Eye (tissue), 1 donor: Measurements from ENCODE around the gene LRRC43.
A peak's percentile ranks its signal among the peaks of the same experiment; 100 is the strongest.
"Not testable (repeated sequence)": the region's sequence is repeated elsewhere in the genome, so short reads cannot be mapped to it uniquely, and the experiment has no call there.

ENCODE experiments used
- DNase-seq: peaks from one replicate; pipeline ENCODE4 v3.0.0-alpha.2; 2015

LRRC43 gene

DNA sequence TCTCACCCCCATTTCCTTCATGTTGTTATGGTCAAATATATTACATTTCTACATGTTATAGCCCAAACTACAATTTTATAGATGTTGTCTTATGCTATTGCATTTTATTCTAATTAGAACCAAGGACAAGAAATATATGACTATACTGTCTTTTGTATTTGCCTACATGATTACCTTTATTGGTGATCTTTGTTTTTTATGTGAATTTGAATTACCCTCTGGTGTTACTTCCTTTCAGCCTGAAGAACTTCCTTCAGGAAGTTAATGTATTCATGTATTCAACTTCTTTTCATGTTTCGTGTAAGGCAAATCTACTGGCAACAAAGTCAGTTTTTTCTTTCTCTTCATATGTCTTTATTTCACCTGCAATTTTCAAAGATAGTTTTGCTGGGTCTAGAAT is 11.9 kb downstream of the LRRC43 start:
- DNase-seq = no peak

DNA sequence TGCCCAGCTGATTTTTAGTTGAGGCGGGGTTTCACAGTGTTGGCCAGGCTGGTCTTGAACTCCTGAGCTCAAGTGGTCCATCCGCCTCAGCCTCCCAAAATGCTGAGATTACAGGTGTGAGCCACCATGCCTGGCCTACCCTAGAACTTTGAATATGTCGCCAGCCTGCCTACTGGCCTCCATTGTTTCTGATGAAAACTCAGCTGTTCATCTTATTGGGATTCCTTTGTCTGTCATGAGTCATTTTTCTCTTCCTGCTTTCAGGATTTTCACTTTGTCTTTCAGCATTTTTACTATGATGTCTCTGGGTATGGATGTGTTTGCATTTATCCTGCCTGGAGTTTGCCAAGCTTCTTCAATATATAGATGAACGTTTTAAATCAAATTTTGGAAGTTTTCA is 12.5 kb downstream of the LRRC43 start:
- DNase-seq = no peak

DNA sequence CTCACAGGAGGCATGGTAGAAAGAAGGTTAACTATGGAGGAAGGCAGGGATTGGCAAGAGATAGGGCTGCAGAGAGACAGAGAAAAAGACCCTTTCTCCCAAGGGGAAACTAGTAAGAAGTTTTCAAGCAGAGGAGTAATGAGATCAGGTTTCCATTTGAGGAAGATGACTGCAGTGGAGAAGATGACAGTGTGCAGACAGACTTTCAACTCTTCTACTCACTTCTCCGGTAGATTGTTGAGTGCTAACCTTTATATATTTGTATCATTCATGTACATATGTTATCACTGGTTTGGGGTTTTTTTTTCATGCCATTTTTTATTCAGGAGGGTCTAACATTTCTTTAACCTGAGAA is 14.7 kb downstream of the LRRC43 start:
- no peak for DNase-seq

DNA sequence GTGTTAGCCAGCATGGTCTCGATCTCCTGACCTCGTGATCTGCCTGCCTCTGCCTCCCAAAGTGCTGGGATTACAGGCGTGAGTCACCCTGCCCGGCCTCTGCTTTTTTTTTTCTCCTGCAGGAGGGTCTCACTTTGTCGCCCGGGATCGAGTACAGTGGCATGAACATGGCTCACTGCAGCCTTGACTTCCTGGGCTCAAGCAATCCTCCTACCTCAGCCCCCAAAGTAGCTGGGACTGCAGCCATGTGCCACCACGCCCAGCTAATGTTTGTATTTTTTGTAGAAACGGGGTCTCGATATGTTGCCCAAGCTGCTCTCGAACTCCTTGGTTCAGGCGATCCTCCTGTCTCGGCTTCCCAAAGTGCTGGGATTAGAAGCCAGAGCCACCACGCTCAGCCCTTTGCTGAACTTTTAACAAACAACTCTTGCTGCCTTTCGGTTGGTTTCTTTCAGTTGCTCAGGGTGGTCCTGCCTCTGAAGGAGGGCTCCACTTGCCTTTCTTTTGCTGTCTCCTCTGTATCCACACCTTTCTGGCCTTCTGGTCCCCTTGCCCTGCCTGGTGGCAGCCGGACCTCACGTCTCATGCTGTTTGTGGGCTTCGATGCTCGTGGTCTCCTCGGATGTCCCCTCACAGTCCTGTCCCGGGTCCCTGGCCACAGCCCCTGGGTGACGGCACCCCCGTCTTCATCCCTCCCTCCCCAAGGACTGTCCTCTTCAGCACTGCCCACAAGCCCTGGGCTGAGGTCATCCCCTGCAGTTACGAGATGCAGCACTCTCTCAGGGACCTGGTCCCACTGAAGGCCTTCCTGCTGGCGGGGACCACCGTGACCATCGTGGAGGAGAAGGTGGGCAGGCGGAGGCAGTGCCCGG is 16.8 kb downstream of the LRRC43 start:
- DNase-seq = no peak

DNA sequence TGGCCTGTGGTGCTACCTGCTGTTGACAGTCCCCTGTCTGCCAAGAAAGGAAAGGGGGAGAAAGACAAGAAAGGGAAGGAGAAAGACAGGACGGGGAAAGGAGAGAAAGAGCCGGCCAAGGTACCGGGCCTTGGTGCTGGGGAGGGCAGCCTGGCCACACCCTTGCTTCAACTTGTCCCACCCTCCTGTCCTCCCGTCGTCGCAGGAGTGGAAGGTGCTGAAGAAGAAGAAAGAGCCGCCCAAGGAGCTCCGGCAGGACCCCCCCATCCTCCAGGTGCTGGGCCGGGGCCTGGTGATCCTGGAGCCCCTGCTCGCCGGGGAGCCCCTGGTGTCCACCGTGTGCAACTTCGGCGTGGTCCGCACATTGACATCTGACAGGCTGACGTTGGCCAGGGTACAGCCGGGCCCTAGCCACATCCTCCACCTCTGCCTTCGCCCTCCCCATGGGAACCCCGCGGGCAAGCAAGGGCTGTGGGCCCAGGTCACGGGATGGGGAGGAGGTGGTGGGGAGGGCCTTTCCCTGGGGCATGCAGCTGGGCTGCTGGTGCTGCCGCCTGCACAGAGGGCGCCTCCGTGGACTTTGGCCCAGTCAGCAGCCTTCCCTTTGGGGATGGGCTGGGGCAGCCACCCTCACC is 17.7 kb downstream of the LRRC43 start:
- DNase-seq = no peak

DNA sequence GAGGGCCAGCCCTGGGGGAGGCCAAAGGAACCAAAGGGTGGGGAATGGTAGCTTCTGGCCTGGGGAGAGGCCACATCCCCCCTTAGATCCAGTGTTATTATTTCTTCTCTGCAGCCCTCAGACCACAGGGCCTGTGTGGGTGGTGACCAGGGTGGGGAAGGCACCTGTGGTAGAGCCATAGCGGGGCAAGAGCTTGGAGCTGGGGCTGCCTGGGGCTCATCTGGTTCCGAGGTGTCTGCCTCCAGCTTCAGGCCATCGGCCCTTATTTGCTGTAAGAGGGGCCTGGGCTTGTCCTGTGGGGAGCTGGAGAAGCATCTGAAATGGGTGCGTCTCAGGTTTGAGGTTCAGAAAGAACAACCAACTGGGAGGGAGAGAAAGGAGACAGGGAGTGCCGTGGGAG is 18.5 kb downstream of the LRRC43 start:
- no peak for DNase-seq

DNA sequence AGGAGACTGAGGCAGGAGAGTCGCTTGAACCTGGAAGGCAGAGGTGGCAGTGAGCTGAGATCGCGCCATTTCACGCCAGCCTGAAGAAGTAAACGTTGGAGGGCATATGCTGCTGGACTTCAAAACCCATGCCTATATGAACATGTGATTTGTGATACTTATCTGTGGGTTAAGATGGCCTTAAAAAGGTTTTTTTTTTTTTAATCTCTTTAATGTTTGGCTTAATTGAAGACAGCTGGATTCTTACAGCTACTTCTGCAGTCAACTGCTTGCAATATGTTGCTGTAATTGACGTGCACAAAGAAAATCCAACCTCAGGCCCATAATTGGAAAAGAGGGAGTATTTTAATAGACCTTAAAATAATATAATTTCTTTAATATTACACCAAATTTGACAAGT is 19.1 kb downstream of the LRRC43 start:
- no peak for DNase-seq

DNA sequence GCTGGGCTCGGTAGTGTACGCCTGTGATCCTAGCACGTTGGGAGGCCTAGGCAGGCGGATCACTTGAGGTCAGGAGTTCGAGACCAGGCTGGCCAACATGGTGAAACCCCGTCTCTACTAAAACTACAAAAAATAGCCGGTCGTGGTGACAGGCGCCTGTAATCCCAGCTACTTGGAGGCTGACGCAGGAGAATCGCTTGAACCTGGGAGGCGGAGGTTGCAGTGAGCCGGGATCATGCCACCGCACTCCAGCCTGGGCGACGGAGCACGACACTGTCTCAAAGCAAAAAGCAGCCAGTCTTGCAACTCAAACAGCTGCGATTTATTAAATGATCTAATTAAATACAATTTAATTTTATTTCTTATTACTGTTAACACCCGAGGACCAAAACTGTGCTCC is 19.9 kb downstream of the LRRC43 start:
- not testable (repeated sequence) for DNase-seq

DNA sequence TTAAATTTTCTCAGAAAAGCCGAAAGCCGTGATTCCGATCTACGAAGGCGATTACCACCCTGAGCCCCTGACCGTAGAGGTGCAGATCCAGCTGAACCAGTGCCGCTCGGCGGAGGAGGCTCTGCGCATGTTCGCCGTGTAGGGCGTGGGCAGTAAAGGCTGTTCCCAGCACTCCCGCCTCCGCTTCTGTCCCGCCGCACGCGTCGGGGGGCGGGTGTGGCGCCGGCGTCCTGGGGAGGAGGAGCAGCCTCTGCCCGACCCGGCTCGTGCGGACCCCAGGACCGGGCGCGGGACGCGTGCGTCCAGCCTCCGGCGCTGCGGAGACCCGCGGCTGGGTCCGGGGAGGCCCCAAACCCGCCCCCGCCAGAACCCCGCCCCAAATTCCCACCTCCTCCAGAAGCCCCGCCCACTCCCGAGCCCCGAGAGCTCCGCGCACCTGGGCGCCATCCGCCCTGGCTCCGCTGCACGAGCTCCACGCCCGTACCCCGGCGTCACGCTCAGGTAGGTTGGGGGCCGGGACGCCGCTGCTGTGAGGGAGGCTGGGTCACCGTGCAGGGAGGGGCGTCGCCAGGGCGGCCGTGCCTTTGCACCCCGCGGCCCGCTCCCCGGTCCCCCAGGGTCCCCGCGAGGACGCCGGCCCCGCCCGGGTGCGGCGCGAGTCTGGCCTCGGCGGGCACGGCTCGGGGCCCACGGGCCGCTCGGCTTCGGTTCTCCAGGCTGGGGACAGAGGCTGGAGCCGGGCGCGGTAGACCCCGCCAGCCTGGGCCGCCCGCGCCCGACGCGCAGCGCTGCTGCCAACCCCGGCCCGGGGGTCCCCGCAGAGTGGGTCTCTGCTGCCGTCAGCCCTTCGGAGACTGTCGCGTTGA is 20.6 kb downstream of the LRRC43 start, which contains the start of gene B3GNT4:
Gene B3GNT4 (plus strand): TSS at position 409 of the 866 bp plus-strand sequence. CDS start 910 bp downstream, outside the sequence.
- peak; percentile 70 for DNase-seq

DNA sequence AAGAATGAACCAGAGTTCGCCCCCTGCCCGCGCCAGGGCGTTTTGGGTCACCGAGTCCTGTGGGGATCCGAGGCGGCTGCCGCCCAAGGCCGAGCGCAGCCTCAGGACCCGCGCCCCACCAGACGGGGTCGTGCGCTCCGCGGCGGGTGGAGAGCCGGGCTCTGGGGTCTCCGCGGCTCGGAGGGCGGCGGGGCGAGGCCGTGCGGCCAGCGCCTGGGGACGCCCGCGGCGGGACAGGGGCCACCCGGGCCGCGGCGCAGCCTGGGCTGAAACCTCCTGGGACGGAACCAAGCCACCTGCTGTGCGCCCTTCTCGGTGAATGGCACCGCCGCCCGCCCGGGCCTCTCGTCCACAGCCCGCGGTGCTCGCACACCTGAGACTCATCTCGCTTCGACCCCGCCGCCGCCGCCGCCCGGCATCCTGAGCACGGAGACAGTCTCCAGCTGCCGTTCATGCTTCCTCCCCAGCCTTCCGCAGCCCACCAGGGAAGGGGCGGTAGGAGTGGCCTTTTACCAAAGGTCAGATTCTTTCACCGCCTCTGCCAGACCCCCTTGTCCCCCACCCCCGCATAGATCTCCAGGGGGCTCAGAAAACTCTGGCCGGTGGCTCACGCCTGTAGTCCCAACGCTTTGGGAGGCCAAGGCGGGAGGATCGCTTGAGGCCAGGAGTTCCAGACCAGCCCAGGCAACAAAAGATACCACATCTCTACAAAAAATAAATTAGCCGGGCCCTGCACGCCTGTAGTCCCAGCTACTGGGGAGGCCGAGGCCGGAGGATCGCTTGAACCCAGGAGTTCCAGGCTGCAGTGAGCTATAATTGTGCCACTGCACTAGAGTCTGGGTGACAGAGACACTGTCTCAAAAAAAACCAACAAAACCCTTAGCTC is 21.5 kb downstream of the LRRC43 start:
- peak; percentile 27 for DNase-seq

DNA sequence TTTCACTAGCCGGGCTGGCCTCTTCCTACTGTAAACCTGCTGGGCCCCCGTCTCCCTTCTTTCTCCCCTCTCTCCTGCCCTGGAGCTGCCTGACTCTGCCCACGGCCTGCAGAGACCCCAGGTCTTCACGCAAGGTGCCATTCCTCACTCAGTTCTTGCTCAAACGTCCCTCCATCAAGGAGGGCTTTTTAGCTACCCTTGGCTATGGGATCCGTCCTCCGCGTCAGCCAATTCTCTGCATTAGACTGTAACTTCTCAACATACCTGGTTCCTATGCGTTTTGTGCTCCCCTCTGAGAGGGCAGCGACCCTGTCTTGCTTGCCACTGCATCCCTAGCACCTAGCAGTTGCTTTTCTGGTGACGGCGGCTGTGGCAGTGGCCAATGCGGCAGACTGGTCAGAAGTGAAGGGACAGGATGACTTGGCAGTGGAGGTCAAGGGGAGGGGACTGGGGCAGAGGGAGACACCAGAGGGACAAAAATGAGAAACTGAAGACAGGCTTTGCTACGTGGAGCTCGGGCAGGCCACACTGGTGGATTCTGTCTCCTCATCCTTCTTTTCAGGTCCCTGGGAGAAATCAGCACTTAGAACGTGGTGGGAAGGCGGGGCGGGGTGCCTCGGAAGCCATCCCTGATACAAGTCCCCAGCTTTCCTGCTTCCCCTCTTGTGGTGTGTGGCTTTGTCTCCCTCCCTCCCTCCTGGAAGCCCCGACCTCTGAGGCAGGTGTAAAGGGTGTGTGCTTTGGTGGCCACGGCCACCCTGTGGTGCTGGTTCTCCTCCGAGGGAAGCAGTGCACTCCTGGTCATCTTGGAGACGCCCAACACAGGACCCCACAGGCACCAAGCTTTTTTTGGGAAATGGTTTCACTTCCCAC is 22.4 kb downstream of the LRRC43 start:
- no peak for DNase-seq

DNA sequence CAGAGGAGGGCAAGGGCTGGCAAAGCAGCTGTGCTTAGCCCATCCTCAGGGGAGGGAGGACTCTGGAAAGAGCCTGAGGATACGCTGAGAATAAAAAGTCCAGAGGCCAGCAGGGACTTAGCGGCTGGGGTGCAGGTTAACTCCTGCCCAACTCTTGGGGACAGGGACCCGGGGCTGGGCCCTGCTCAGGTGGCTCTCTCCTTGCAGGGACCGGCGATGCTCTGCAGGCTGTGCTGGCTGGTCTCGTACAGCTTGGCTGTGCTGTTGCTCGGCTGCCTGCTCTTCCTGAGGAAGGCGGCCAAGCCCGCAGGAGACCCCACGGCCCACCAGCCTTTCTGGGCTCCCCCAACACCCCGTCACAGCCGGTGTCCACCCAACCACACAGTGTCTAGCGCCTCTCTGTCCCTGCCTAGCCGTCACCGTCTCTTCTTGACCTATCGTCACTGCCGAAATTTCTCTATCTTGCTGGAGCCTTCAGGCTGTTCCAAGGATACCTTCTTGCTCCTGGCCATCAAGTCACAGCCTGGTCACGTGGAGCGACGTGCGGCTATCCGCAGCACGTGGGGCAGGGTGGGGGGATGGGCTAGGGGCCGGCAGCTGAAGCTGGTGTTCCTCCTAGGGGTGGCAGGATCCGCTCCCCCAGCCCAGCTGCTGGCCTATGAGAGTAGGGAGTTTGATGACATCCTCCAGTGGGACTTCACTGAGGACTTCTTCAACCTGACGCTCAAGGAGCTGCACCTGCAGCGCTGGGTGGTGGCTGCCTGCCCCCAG is 23.4 kb downstream of the LRRC43 start:
- no peak for DNase-seq

DNA sequence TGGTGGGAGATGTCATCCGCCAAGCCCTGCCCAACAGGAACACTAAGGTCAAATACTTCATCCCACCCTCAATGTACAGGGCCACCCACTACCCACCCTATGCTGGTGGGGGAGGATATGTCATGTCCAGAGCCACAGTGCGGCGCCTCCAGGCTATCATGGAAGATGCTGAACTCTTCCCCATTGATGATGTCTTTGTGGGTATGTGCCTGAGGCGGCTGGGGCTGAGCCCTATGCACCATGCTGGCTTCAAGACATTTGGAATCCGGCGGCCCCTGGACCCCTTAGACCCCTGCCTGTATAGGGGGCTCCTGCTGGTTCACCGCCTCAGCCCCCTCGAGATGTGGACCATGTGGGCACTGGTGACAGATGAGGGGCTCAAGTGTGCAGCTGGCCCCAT is 24.1 kb downstream of the LRRC43 start:
- DNase-seq = no peak

DNA sequence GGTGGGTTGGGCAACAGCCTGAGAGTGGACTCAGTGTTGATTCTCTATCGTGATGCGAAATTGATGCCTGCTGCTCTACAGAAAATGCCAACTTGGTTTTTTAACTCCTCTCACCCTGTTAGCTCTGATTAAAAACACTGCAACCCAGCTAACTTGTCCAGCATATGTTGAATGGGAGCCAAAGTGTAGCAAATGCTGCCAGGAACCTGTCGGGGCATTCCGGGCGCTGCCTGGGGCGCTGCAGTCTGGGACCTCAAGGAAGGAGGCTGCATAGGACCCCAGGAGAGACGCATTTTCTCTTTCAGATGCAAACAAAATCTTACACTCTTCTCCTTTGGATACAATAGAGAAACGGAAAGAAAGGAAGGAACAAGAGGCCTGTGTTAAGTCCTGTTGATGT is 24.5 kb downstream of the LRRC43 start:
- no peak for DNase-seq

DNA sequence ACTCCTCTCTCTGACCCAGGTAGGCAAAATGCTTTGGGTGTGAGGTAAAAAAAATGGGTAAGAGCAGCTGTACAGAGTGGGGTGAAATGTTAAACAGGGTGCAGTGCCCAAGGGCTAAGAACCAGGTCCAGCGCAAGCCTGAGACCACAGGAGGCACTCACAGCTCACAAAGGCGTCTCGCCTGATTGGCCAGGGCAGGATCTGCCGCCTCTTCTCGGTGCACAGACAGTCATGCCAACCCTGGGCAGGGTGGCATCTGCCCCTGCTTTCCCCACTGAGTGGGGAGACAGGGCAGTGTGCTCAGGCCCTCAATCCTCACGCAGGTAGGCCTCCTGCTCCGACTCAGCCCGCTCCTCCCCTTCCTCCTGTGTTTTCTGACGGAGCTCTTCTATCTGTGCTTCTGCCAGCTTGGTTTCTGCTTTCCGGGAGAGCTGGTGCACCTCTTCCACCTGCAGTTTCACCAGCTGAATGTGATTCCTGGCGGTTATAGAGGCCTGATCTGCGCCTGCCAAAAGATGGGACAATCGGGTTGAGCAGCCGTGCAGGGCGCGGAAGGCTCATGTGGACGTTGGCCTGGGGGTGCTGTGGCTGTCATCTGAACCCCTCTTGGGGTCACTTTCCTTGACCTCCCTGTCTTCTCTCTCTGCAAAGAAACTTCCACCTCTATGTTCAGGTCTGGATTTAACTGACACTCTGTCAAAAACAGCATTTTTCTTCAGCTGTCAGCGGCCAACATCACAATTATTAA is 25.3 kb downstream of the LRRC43 start:
- no peak for DNase-seq

DNA sequence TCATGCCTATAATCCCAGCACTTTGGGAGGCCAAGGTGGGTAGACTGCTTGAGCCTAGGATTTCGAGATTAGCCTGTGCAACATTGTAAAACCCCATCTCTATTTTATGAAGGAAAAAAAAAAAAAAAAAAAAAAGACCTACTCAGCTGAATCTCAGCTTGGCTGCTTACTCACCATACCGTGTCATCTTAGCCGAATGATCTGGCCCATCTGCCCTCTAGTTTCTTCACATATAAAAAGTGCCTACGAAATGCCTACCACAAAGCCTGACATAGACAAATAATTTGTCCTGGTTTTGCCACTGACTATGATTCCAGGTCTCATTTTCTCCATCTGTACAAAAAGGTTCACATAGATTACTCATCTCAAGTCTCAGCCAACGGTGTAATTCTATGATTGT is 32.8 kb downstream of the LRRC43 start:
- no peak for DNase-seq

DNA sequence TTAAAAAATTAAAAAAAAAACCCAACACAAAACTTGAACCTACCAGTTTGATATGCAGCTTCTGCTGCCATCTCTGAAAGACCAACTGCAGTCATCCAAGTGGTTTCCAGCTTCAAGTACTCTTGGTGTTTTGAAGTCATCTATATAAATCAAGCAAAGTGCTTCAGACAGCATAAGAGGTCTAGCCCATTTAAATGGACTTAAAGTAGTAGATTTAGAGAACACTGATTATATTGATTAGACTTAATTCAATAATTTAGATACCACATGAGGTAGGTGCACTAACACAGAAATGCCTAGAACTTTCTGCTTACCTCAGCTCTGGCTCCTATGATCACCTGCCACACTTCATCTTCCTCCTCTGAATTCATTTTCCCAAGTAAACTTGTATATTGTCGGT is 33.5 kb downstream of the LRRC43 start:
- no peak for DNase-seq

DNA sequence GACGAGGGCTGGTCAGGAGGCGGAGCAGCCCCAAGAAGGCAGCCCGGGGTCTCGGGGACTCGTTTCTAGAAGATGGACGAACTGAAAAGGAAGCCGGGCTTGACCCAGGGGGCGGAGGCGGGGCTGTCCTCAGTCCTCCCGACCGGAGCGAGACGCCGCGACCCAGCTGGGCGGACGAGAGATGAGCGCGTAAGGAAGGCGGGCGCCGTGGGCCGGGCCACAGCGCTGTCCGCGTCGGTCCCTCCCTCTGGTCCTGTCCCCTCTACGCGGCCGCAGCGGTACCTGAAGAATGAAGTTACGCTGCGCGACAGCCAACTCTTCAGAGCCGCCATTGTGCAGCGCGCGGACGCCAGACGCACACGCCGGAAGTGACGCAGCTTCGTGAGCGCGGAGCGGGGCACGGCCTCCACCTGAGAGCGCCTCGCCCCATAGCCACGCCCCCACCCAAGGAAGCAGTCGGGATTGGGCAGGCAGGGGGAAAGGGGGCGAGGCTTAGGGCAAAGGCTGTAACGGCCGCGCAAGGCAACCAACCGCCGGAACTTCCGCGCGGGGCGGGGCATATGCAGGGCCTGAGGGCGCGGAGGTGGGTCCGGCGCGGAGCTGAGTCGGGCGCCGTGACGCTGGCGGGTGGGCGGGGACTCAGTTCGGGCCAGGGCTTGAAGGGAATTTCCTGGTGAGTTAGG is 42.9 kb downstream of the LRRC43 start, which contains the start of gene DIABLO:
Gene DIABLO (minus strand): TSS at position 370 of the 683 bp plus-strand sequence. CDS start 38 bp downstream, at position 332.
- DNase-seq = peak; percentile 100
